Measurements from ENCODE around the gene BACE1-AS.

The BACE1-AS gene

DNA sequence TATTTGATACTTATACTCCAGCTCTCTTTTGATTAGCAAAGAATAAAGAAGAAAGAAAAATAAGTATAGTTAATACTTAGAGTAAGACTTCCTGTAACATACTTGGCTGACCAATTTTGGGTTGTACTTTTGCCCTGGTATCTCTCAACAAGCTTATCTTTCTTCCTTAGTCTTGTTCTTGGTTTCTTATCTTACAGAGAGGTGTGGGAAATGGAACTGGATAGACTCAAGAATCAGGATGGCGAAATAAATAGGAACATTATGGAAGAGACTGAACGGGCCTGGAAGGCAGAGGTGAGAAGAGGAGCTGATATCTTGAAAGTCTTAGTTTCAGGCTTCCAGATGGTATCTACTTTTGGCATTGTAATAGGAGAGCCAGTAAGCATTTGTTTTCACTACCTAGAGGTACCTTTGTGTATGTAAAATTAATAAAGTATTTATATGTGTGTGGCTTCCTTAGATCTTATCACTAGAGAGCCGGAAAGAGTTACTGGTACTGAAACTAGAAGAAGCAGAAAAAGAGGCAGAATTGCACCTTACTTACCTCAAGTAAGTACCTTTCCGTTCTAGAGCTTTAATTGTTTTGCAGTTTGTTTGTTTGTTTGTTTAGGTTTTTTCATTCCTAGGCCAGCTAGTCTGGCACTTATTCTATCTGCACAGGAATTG lies 11.3 kb upstream of the BACE1-AS start:
- no peaks in the 10 kb centered on the region for H3K9me3 Mint-ChIP-seq
- peaks cover 22% of the 10 kb centered on the region for H3K36me3 Mint-ChIP-seq (ENCODE audit: low read depth)
- no peak overlapping the region for H3K4me3 Mint-ChIP-seq
- no peaks in the 10 kb centered on the region for H3K27me3 Mint-ChIP-seq
- DNase-seq, result no peak
- no peak for ATAC-seq
- peaks cover 12% of the 10 kb centered on the region for H3K4me1 Mint-ChIP-seq
- H3K27ac Mint-ChIP-seq, result no peak overlapping the region

DNA sequence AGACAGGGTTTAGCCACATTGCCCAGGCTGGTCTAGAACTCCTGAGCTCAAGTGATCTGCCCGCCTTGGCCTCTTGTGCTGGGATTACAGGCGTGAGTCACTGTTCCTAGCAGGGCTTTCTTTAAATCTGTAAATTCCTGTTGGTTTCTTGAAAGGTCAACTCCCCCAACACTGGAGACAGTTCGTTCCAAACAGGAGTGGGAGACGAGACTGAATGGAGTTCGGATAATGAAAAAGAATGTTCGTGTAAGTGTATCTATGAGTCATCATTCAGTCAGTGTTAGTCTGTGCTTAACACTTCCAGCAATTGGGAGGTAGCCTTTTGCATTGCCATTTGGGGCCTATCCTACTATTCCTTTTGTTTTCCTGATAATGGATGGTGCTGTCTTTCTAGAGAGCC lies 10.0 kb upstream of the BACE1-AS start:
- Mint-ChIP-seq H3K4me3 (no peak overlapping the region), H3K9me3 (no peaks in the 10 kb centered on the region), H3K4me1 (peaks cover 5% of the 10 kb centered on the region), H3K27me3 (no peaks in the 10 kb centered on the region), H3K36me3 (ENCODE audit: low read depth) (peaks cover 17% of the 10 kb centered on the region), H3K27ac (no peak overlapping the region)
- DNase-seq (no peak), ATAC-seq (no peak)

DNA sequence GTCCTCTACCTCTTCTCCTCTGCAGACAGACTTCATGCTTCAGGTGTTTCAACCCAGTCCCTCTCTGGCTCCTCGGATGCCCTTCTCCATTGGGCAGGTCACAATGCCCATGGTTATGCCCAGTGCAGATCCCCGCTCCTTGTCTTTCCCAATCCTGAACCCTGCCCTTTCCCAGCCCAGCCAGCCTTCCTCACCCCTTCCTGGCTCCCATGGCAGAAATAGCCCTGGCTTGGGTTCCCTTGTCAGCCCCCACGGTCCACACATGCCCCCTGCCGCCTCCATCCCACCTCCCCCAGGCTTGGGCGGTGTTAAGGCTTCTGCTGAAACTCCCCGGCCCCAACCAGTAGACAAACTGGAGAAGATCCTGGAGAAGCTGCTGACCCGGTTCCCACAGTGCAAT lies 9.3 kb upstream of the BACE1-AS start:
- no peak for DNase-seq
- Mint-ChIP-seq H3K4me3 (no peak overlapping the region), H3K9me3 (no peaks in the 10 kb centered on the region), H3K27ac (no peak overlapping the region), H3K36me3 (ENCODE audit: low read depth) (peaks cover 21% of the 10 kb centered on the region), H3K4me1 (peaks cover 5% of the 10 kb centered on the region), H3K27me3 (no peaks in the 10 kb centered on the region)
- no peak for ATAC-seq

DNA sequence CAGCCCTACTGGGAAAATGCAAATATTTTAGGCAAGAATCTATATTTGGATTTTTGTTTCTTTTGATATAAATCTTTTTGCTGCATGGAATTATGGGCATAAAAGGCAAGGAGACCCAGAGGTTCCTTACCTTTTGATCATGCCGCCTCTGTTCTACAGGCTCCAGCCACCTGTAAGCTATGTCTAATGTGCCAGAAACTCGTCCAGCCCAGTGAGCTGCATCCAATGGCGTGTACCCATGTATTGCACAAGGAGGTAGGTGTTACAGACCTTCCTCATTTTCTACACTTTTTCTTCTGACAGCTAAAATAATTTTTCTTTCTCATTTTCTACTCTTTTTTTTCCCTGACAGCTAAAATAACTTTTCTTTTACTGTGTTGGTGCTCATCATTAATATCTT lies 8.2 kb upstream of the BACE1-AS start:
- H3K27me3 Mint-ChIP-seq, result no peaks in the 10 kb centered on the region
- DNase-seq (no peak), ATAC-seq (no peak)
- H3K9me3 Mint-ChIP-seq, result no peaks in the 10 kb centered on the region
- peaks cover 5% of the 10 kb centered on the region for H3K4me1 Mint-ChIP-seq
- no peak overlapping the region for H3K4me3 Mint-ChIP-seq
- peaks cover 21% of the 10 kb centered on the region for H3K36me3 Mint-ChIP-seq (ENCODE audit: low read depth)
- H3K27ac Mint-ChIP-seq, result no peak overlapping the region

DNA sequence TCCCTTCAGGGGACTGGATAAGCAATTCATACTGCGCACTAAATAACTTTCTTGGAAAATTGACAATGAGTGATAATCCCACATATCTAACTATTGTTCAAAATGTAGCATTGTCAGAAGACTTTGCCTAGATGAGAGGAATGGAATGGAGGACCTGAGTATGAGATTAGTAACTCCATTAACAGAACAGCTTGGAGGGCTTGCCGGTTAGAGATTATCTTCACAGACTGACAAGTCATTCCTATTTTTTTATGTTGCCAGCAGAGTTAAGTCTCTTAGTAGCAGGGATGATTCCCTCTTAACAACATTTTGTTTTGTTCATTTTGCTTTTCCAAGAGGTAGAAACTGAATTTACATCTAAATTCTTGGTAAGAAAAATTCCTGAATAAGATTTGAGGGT lies 7.1 kb upstream of the BACE1-AS start:
- Mint-ChIP-seq H3K9me3 (no peaks in the 10 kb centered on the region), H3K36me3 (ENCODE audit: low read depth) (peaks cover 25% of the 10 kb centered on the region), H3K4me1 (peaks cover 5% of the 10 kb centered on the region), H3K27me3 (no peaks in the 10 kb centered on the region), H3K4me3 (no peak overlapping the region), H3K27ac (no peak overlapping the region)
- DNase-seq (no peak), ATAC-seq (no peak)

DNA sequence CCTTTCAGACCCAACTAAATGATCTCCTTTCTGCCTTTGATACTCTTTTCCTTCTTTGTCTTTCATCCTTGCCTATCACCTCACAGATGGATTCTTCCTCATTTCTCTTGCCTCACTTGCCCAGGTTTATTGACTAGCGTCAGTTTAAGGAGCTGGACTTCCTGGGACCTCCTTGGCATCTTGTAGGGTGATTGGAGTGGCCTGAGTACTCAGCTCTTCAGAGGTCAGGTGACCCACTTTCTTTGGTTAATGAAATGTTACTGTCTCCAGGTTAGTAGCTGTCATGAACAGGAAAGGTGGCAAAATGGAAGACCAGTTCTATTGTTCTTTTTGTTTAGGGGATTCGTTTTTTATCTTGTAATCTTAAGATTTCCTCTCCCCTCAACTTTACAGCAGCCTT lies 4.6 kb upstream of the BACE1-AS start:
- Mint-ChIP-seq H3K4me1 (no peaks in the 10 kb centered on the region), H3K9me3 (no peaks in the 10 kb centered on the region), H3K36me3 (ENCODE audit: low read depth) (peaks cover 19% of the 10 kb centered on the region), H3K27me3 (no peaks in the 10 kb centered on the region), H3K27ac (no peak overlapping the region), H3K4me3 (no peak overlapping the region)
- ATAC-seq (no peak), DNase-seq (no peak)

DNA sequence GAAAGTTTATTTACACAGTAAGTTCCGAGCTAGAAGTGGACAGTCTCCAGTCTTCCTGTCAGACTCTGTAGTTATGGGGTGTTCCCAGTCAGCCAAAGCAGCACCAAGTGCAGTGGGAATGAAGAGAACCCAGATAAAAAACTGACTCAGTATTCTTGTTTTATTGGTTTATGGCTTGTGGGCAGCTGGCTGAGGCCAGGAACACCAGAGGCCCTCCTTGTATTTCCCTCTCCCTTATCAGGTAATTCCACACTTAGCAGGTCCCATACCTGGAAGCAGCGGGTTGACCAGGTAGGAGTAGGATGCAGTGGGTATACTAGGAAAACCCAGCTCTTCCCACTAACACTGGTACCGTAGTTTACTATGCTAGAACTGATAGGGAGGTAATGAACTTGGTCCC lies 3.5 kb upstream of the BACE1-AS start:
- no peaks in the 10 kb centered on the region for H3K27me3 Mint-ChIP-seq
- DNase-seq (no peak), ATAC-seq (no peak)
- H3K4me3 Mint-ChIP-seq, result no peak overlapping the region
- no peaks in the 10 kb centered on the region for H3K9me3 Mint-ChIP-seq
- no peaks in the 10 kb centered on the region for H3K4me1 Mint-ChIP-seq
- peaks cover 12% of the 10 kb centered on the region for H3K36me3 Mint-ChIP-seq (ENCODE audit: low read depth)
- H3K27ac Mint-ChIP-seq, result no peak overlapping the region

DNA sequence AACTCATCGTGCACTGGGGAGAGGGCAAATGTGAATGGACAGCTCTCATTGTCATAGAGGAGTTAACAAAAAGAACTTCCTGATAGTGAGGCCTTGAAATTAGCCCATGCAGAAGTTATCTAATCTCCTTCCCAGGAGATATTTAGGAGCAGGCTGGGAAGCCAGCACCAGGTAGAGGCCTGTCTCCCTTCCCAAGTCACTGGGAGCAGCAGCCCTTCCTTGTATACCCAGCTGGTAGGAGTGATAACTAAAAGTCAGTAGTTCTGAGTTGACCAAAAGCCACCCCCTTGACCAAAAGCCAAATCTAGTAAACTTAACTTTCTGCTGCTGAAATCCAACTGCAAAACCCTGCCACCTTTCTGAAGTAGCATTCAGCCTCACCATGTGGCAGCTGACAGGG lies 1.4 kb upstream of the BACE1-AS start:
- Mint-ChIP-seq H3K9me3 (no peaks in the 10 kb centered on the region), H3K27ac (no peak overlapping the region), H3K4me3 (no peak overlapping the region), H3K27me3 (no peaks in the 10 kb centered on the region), H3K4me1 (no peaks in the 10 kb centered on the region), H3K36me3 (ENCODE audit: low read depth) (peaks cover 8% of the 10 kb centered on the region)
- DNase-seq, result no peak
- ATAC-seq, result no peak

DNA sequence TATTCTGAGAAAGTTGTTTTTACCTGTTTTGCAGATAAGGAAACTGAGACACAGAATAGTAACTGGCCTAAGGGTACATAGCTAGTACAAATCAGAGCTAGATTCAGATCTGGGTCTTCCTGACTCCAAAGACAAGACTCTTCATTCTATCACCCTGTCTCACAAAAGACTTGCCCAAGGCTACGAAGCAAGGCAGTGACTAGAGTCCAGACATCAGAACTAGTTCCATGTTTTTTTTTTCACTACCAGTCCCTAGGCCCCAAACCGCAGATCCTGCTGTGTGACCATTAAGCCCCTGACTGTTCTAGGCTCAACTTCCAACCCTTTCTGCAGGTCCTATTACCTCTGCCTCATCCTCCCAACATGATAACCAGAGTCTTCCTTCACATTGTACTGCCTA lies 1.5 kb downstream of the BACE1-AS start:
- Mint-ChIP-seq H3K4me3 (no peak overlapping the region), H3K36me3 (ENCODE audit: low read depth) (peaks cover 4% of the 10 kb centered on the region), H3K27ac (no peak overlapping the region), H3K9me3 (no peaks in the 10 kb centered on the region), H3K4me1 (no peaks in the 10 kb centered on the region), H3K27me3 (no peaks in the 10 kb centered on the region)
- DNase-seq (no peak), ATAC-seq (no peak)

DNA sequence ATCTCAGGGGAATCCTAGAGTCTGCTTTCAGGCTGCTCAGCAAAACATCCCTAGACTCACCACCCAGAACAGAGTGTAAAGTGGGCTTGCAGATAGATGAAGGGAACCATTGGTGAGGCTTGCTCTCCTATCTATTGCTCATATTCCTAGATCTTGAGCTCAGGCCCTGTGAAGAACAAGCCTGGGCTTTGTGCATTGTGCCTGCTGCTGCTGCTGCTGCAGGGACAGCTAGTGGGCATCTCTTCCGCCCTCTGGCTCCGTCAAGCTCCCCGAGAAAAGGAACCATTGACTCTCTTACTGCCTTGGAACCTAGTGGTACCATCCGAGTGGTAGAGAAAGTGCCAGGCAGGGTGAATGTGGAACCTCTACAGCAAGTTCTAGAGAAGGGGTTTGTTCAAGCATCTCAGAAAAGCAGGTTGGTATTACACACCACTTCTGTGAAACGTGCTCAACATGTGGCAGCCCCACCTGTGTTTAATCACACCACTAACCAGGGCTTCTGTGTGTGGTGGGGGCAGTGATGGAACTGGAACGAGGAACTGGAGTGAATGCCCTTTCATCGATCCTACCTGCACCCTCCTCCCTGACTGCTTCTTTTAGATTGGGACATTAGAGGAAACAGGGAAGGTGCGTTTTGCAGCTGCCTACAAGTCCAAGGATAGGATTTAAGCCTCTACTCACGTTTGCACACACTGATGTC lies 4.4 kb downstream of the BACE1-AS start:
- H3K36me3 Mint-ChIP-seq (ENCODE audit: low read depth), result no peaks in the 10 kb centered on the region
- ATAC-seq (no peak), DNase-seq (no peak)
- no peaks in the 10 kb centered on the region for H3K27me3 Mint-ChIP-seq
- H3K4me1 Mint-ChIP-seq, result no peaks in the 10 kb centered on the region
- H3K9me3 Mint-ChIP-seq, result no peaks in the 10 kb centered on the region
- H3K27ac Mint-ChIP-seq, result no peak overlapping the region
- H3K4me3 Mint-ChIP-seq, result no peak overlapping the region

DNA sequence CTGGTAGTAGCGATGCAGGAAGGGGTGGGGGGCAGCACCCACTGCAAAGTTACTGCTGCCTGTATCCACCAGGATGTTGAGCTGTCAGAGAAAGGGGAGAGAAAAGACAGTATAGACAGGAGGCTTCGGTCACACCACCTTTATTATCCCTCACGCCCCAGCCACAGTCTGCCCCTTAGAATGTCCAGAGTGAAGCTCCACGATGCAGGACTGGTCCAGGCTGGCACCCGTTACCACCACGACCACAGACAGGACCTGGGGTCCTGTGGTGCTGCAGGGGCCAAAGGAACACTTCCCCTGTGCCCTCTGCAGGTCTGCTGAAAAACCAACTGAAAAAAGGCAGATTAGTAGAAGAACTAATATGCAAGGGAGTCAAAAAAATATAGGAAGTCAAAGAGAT lies 5.7 kb downstream of the BACE1-AS start:
- Mint-ChIP-seq H3K27me3 (no peaks in the 10 kb centered on the region), H3K36me3 (ENCODE audit: low read depth) (no peaks in the 10 kb centered on the region), H3K4me3 (no peak overlapping the region), H3K4me1 (no peaks in the 10 kb centered on the region), H3K9me3 (no peaks in the 10 kb centered on the region), H3K27ac (no peak overlapping the region)
- no peak for DNase-seq
- no peak for ATAC-seq

DNA sequence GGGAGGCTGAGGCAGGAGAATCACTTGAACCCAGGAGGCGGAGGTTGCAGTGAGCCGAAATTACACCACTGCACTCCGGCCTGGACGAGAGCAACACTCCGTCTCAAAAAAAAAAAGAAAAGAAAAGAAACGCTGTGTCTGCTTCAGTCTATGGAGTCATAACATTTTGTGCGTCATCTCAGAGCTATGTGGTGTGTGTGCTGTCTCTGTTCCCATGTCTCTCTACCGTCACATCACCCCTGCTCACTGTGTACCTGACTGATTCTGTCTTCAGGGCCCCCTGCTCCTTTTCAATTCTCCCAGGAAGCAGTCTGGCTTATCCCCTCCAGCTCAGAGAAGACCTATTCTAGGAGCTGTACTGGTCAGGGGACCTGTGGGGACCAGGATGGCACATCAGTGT lies 7.0 kb downstream of the BACE1-AS start:
- ATAC-seq, result no peak
- Mint-ChIP-seq H3K4me1 (no peaks in the 10 kb centered on the region), H3K9me3 (no peaks in the 10 kb centered on the region), H3K27me3 (no peaks in the 10 kb centered on the region), H3K36me3 (ENCODE audit: low read depth) (no peaks in the 10 kb centered on the region), H3K4me3 (no peak overlapping the region), H3K27ac (no peak overlapping the region)
- no peak for DNase-seq

DNA sequence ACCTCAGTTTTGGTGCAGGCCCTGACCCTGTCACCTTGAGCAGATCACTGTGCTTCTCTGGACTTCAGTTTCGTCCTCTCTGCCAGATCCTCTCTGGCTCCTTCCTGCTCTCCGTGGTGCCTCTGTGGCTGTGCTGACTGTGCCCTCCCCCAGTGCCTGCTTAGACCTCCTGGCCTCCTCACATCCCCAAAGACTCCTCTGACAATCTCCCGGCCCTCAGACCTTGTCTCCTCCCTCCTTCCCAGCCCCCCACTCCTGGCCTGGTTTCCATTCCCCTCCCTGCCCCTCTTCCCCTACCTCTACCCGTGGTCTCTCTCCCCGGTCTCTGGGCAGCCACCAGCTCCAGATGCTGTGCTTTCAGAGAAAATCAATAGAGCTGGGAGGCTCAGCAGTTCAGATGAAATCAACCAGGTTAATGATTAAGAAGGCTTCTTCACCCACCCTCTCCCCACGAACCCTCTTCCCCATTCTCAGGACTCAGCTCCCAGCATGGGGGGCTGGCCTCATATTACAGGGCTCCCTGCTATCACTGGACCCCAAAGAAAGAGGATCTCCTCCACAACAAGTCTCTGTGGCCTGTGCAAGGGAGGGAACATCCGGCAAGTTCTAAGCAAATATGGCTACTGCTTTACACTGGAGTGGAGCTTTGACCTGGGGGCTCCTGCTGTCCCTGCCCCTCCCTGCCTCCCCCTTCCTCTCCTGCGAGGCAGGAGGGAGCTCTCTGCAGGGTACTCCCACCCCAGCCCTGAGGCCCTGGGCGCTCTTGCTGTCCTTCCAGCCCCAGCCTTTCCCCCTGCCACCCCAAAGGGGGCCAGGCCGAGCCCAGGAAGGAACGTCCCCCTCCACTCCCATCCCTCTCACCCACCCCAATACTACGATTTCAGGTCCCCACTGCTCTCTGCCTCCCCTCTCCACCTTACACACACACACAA lies 8.5 kb downstream of the BACE1-AS start:
- H3K4me3 Mint-ChIP-seq, result no peak overlapping the region
- H3K9me3 Mint-ChIP-seq, result no peaks in the 10 kb centered on the region
- no peaks in the 10 kb centered on the region for H3K27me3 Mint-ChIP-seq
- no peaks in the 10 kb centered on the region for H3K36me3 Mint-ChIP-seq (ENCODE audit: low read depth)
- no peak overlapping the region for H3K27ac Mint-ChIP-seq
- no peak for ATAC-seq
- DNase-seq, result no peak
- no peaks in the 10 kb centered on the region for H3K4me1 Mint-ChIP-seq

DNA sequence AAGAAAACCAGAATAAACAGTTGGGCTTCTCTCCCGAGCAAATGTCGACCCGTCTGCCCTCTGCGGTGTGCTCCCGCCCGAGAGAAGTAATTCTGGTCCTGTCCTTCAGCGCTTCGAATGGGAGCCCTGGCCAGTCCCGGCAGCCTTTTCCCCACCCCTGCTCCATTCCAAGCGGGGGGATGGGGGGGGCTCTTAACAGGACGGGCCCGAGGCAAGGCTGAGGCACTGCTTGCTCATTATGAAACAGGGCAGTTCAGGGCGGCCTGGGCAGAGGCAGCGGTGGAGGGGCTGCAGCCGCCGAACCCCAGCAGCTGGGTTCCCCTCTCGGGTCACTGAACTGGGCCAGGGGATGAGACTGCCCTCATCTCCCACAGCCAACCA lies 9.1 kb downstream of the BACE1-AS start:
- H3K9me3 Mint-ChIP-seq, result no peaks in the 10 kb centered on the region
- H3K36me3 Mint-ChIP-seq (ENCODE audit: low read depth), result no peaks in the 10 kb centered on the region
- ATAC-seq (no peak), DNase-seq (no peak)
- H3K4me3 Mint-ChIP-seq, result no peak overlapping the region
- no peak overlapping the region for H3K27ac Mint-ChIP-seq
- no peaks in the 10 kb centered on the region for H3K27me3 Mint-ChIP-seq
- H3K4me1 Mint-ChIP-seq, result no peaks in the 10 kb centered on the region

DNA sequence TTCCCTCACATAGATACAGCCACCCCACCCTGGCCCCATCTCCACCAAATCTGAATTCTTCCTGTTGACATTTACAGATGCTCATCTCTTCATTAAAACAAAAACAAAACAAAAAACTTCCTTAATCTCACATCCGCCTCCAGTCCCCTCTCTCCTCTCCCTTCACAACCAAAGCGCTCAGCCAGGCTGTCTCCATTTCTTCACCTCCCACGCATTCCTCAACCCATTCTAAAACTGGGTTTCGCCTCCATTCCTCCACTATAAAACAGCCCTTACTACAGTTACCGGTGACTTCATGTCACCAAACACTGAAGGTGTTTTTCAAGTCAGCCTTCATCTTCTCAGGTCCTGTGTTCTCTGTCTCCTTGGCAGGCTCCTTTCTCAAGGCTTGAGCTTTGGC lies 9.6 kb downstream of the BACE1-AS start:
- no peaks in the 10 kb centered on the region for H3K36me3 Mint-ChIP-seq (ENCODE audit: low read depth)

More for the DNA sequence above, 9.6 kb downstream of the BACE1-AS start:
- no peak overlapping the region for H3K4me3 Mint-ChIP-seq
- H3K9me3 Mint-ChIP-seq, result no peaks in the 10 kb centered on the region
- H3K27me3 Mint-ChIP-seq, result no peaks in the 10 kb centered on the region
- peak overlapping the region; percentile 10 for H3K27ac Mint-ChIP-seq
- ATAC-seq (no peak), DNase-seq (no peak)
- no peaks in the 10 kb centered on the region for H3K4me1 Mint-ChIP-seq

Measured in activated naive CD8-positive, alpha-beta T cell treated with anti-CD3 and anti-CD28 coated beads, Interleukin-2, amount 50 U/mL, for 24 hours (primary cell).